ENCODE results near the gene XAF1. TPM values are rescaled to one million over a fixed set of nuclear protein-coding genes. Genes with fewer than 3 reads are reported as not detected.

XAF1 gene
- total RNA-seq, 2 experiments from 2014 or later = 24.9 to 26.2 TPM

DNA sequence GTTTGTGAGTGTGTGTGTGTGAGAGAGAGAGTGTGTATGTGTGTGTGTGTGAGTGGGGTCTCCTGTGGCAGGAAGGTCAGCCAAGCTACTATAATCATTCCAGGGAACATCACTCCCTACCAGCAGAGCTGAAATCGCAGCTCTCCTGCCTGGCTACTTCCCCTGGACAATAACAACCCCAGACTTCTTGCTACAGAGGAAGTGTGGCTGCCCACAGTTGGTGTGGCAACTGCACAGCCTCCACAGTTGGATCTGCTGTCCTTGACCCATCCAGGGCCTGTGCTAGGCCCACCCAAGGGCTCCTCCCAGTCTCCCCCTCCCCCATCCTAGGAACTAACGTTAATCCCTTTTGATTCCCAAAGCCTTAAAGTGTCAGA, 44.2 kb upstream of the XAF1 start:
- Histone ChIP-seq H3K36me3 (ENCODE audit: insufficient read depth, low read length) (no peaks in the 10 kb centered on the region), H3K9me3 (ENCODE audit: control insufficient read depth in 1 of 2, insufficient read depth in 1 of 2, low read length in 2 of 2) (peaks cover 0 to 17% of the 10 kb centered on the region in 2 experiments), H3K27ac (ENCODE audit: low read depth in 1 of 2, low read length in 2 of 2) (no peak overlapping the region), H3K27me3 (ENCODE audit: control insufficient read depth in 1 of 2, insufficient read depth in 2 of 2, low read length in 2 of 2) (peaks cover 34 to 41% of the 10 kb centered on the region in 2 experiments), H3K4me1 (ENCODE audit: insufficient read depth, low read length) (peaks cover 11% of the 10 kb centered on the region), H3K4me3 (ENCODE audit: low read length) (no peak overlapping the region)
- intact Hi-C loops (cut with DNase I, micrococcal nuclease) = no loop called here
- ATAC-seq (ENCODE audit: poor library complexity) (no peak), DNase-seq (no peak)
- no peak overlapping the region for H3K27ac Mint-ChIP-seq
- H3K4me1 Mint-ChIP-seq (ENCODE audit: low read depth) = peaks cover 14% of the 10 kb centered on the region
- H3K27me3 Mint-ChIP-seq = peaks cover 91% of the 10 kb centered on the region
- no peaks in the 10 kb centered on the region for H3K36me3 Mint-ChIP-seq (ENCODE audit: low read depth)
- ChIA-PET CTCF (no interaction called here), POLR2A (no interaction called here)
- H3K4me3 Mint-ChIP-seq = no peak overlapping the region
- TF ChIP-seq, protein P1, sequence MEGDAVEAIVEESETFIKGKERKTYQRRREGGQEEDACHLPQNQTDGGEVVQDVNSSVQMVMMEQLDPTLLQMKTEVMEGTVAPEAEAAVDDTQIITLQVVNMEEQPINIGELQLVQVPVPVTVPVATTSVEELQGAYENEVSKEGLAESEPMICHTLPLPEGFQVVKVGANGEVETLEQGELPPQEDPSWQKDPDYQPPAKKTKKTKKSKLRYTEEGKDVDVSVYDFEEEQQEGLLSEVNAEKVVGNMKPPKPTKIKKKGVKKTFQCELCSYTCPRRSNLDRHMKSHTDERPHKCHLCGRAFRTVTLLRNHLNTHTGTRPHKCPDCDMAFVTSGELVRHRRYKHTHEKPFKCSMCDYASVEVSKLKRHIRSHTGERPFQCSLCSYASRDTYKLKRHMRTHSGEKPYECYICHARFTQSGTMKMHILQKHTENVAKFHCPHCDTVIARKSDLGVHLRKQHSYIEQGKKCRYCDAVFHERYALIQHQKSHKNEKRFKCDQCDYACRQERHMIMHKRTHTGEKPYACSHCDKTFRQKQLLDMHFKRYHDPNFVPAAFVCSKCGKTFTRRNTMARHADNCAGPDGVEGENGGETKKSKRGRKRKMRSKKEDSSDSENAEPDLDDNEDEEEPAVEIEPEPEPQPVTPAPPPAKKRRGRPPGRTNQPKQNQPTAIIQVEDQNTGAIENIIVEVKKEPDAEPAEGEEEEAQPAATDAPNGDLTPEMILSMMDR (IDR thresholded peaks at IDR 0.05) = no peak
- H3K9me3 Mint-ChIP-seq = no peaks in the 10 kb centered on the region

DNA sequence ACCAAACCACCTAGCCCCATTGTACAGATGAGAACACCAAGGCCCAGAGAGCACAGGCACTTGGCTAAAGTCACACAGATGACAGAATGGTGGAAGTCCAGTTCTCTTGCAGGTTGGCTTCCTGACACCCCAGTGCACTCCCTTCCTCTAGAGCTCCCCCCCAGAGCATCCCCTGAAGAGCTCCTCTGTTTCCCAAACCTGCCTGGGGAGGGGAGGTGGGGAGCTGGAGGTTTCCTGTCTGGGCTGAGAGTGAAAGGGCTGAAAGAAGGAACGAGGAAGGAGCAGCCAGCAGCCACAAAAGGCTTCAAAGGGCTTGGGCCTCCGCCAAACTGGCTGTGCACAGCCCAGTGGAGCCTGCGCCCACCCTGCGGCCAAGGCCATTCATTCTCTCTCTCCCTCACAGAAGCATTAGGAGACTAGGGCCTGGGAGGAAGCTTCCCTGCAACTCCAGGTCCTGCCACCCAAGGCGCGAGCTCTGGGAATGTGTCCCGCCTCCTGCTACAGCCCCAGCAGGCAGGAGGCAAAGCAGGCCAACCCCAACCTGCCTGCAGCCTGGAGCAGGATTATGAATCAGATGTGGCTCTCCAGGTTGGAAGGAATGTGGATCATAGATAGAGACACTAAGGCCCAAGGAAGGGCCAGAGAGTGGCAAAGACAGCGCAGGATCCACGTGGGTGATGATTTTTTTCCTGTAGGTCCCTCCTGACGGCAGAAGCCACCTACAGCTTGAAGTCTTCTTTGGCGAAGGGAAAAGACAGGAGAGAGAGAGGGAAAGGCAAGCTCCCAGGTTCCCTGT, 43.6 kb upstream of the XAF1 start:
- no peak for DNase-seq
- ATAC-seq (ENCODE audit: poor library complexity) = no peak
- H3K36me3 ChIP-seq (ENCODE audit: insufficient read depth, low read length) = no peaks in the 10 kb centered on the region

DNA sequence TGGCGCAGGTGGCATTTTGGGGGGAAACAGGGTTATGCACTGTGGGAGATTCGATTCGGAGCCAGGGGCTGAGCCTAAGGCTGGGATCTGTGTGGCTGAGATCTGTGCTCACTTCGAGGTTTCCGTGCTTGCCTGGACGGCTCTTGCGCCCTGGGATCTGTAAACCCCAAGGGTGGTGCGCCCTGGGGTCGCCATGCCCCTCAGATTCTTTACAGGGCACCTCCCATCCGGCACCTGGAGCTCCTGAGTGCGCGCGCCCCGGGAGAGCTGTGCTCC, 43.1 kb upstream of the XAF1 start:
- DNase-seq (no peak), ATAC-seq (ENCODE audit: poor library complexity) (no peak)
- TF ChIP-seq, protein P1 (IDR thresholded peaks at IDR 0.05) = no peak
- H3K27me3 ChIP-seq (ENCODE audit: control insufficient read depth in 1 of 2, insufficient read depth in 2 of 2, low read length in 2 of 2) = peaks cover 34 to 37% of the 10 kb centered on the region in 2 experiments
- H3K4me3 ChIP-seq (ENCODE audit: low read length) = no peak overlapping the region
- no peaks in the 10 kb centered on the region for H3K36me3 ChIP-seq (ENCODE audit: insufficient read depth, low read length)
- ChIA-PET POLR2A (no interaction called here), CTCF (no interaction called here)
- peaks cover 0 to 17% of the 10 kb centered on the region in 2 experiments for H3K9me3 ChIP-seq (ENCODE audit: control insufficient read depth in 1 of 2, insufficient read depth in 1 of 2, low read length in 2 of 2)
- intact Hi-C loops (cut with DNase I, micrococcal nuclease) = no loop called here
- H3K4me1 ChIP-seq (ENCODE audit: insufficient read depth, low read length) = peaks cover 11% of the 10 kb centered on the region
- H3K9me3 Mint-ChIP-seq = no peaks in the 10 kb centered on the region
- peaks cover 91% of the 10 kb centered on the region for H3K27me3 Mint-ChIP-seq
- H3K27ac ChIP-seq (ENCODE audit: low read depth in 1 of 2, low read length in 2 of 2) = no peak overlapping the region
- H3K4me3 Mint-ChIP-seq = no peak overlapping the region
- H3K27ac Mint-ChIP-seq = no peak overlapping the region
- peaks cover 14% of the 10 kb centered on the region for H3K4me1 Mint-ChIP-seq (ENCODE audit: low read depth)
- no peaks in the 10 kb centered on the region for H3K36me3 Mint-ChIP-seq (ENCODE audit: low read depth)

More for the DNA sequence above, 43.6 kb upstream of the XAF1 start:
- intact Hi-C loops (cut with DNase I, micrococcal nuclease) = no loop called here
- peaks cover 0 to 17% of the 10 kb centered on the region in 2 experiments for H3K9me3 ChIP-seq (ENCODE audit: control insufficient read depth in 1 of 2, insufficient read depth in 1 of 2, low read length in 2 of 2)
- Mint-ChIP-seq H3K36me3 (ENCODE audit: low read depth) (no peaks in the 10 kb centered on the region), H3K27me3 (peaks cover 91% of the 10 kb centered on the region), H3K27ac (no peak overlapping the region), H3K9me3 (no peaks in the 10 kb centered on the region), H3K4me1 (ENCODE audit: low read depth) (peaks cover 14% of the 10 kb centered on the region), H3K4me3 (no peak overlapping the region)
- ChIA-PET POLR2A (no interaction called here), CTCF (no interaction called here)
- no peak overlapping the region for H3K27ac ChIP-seq (ENCODE audit: low read depth in 1 of 2, low read length in 2 of 2)
- H3K4me1 ChIP-seq (ENCODE audit: insufficient read depth, low read length) = peaks cover 11% of the 10 kb centered on the region
- no peak overlapping the region for H3K4me3 ChIP-seq (ENCODE audit: low read length)
- peaks cover 34 to 37% of the 10 kb centered on the region in 2 experiments for H3K27me3 ChIP-seq (ENCODE audit: control insufficient read depth in 1 of 2, insufficient read depth in 2 of 2, low read length in 2 of 2)
- TF ChIP-seq, protein P1 (IDR thresholded peaks at IDR 0.05) = no peak
